Cardiac muscle cell (in vitro differentiated cells and primary cell): ENCODE results near the gene ZRANB3. TPM values are rescaled to one million over a fixed set of nuclear protein-coding genes. Genes with fewer than 3 reads are reported as not detected.

Experiments used
- DNase-seq, 2 donors: peaks; one replicate each; pipeline versions ENCODE4 v3.0.0 to v3.0.0-alpha.2; 2010 to 2017; ENCODE audit warnings: low read depth in 1 of 2, low spot score in 1 of 2
- H3K27ac ChIP-seq: fragments of 200-600 bp; sonication (generic); 2 replicates; pipeline ENCODE4 v1.5.1; 2016
- H3K27me3 ChIP-seq: fragments of 200-600 bp; sonication (generic); 2 replicates; pipeline ENCODE4 v1.6.0; 2016; ENCODE audit warnings: control low read depth
- H3K36me3 ChIP-seq: fragments of 200-600 bp; sonication (generic); 2 replicates; pipeline ENCODE4 v1.5.1; 2016; ENCODE audit warnings: control low read depth
- H3K4me1 ChIP-seq: fragments of 200-600 bp; sonication (generic); 2 replicates; pipeline ENCODE4 v1.8.1; 2017; ENCODE audit warnings: low read depth, mild to moderate bottlenecking, mixed run types
- H3K4me3 ChIP-seq: fragments of 200-600 bp; sonication (generic); 2 replicates; pipeline ENCODE4 v1.5.1; 2016; ENCODE audit warnings: mild to moderate bottlenecking
- H3K9me3 ChIP-seq: fragments of 200-600 bp; sonication (generic); 2 replicates; pipeline ENCODE4 v1.5.1; 2017; ENCODE audit warnings: low read depth, mild to moderate bottlenecking, control low read depth
- CTCF ChIP-seq: IDR thresholded peaks from 2 replicates; pipeline ENCODE4 v1.5.1; 2012; ENCODE audit warnings: low read depth, mild to moderate bottlenecking, low read length
- polyA plus RNA-seq: library from polyadenylated mRNA; unstranded; fragments of >200 nt; fragmentation: Nextera tagmentation; extraction: Ambion mirVana; gene quantifications from 2 replicates; pipeline ENCODE4 v1.2.1, GENCODE V29; 2016
- total RNA-seq: library from RNA; depleted of rRNA; stranded (reverse); fragments of >200 nt; gene quantifications from 2 replicates; pipeline ENCODE4 v1.2.3, GENCODE V29; 2016

Gene ZRANB3
- total and polyA plus RNA-seq, 2 experiments from 2014 or later: 3.9 to 8.8 TPM

- Histone ChIP-seq H3K4me1 (no peaks in the 10 kb centered on the region), H3K36me3 (no peaks in the 10 kb centered on the region), H3K4me3 (no peak overlapping the region), H3K27ac (no peak overlapping the region), H3K9me3 (no peaks in the 10 kb centered on the region), H3K27me3 (no peaks in the 10 kb centered on the region)
- no peak for DNase-seq
- no peak for TF ChIP-seq CTCF
Observed at GRCh38 chr2:135248611-135249010, 282.4 kb downstream of the ZRANB3 start.

GRCh38 chr2:135246711-135247270, 284.2 kb downstream of the ZRANB3 start:
- H3K4me1 ChIP-seq: no peaks in the 10 kb centered on the region
- no peaks in the 10 kb centered on the region for H3K27me3 ChIP-seq
- no peak for DNase-seq
- H3K27ac ChIP-seq: no peak overlapping the region
- no peak overlapping the region for H3K4me3 ChIP-seq
- no peak for TF ChIP-seq CTCF
- H3K9me3 ChIP-seq: no peaks in the 10 kb centered on the region
- no peaks in the 10 kb centered on the region for H3K36me3 ChIP-seq

- peak in 1 of 2 donors; percentile 41 for DNase-seq
- H3K4me1 ChIP-seq: no peaks in the 10 kb centered on the region
- H3K27me3 ChIP-seq: no peaks in the 10 kb centered on the region
- no peaks in the 10 kb centered on the region for H3K36me3 ChIP-seq
- no peak overlapping the region for H3K27ac ChIP-seq
- no peak for TF ChIP-seq CTCF
- no peak overlapping the region for H3K4me3 ChIP-seq
- H3K9me3 ChIP-seq: no peaks in the 10 kb centered on the region
Observed at GRCh38 chr2:135245071-135245470, 285.9 kb downstream of the ZRANB3 start.

- no peak for DNase-seq
- Histone ChIP-seq H3K27me3 (no peaks in the 10 kb centered on the region), H3K4me1 (no peaks in the 10 kb centered on the region), H3K36me3 (no peaks in the 10 kb centered on the region), H3K27ac (no peak overlapping the region), H3K9me3 (no peaks in the 10 kb centered on the region), H3K4me3 (no peak overlapping the region)
- TF ChIP-seq CTCF: no peak
Observed at GRCh38 chr2:135238651-135239050, 292.4 kb downstream of the ZRANB3 start.

- Histone ChIP-seq H3K4me3 (no peak overlapping the region), H3K27ac (no peak overlapping the region), H3K36me3 (no peaks in the 10 kb centered on the region), H3K4me1 (no peaks in the 10 kb centered on the region), H3K27me3 (no peaks in the 10 kb centered on the region), H3K9me3 (no peaks in the 10 kb centered on the region)
- TF ChIP-seq CTCF: no peak
- no peak for DNase-seq
Observed at GRCh38 chr2:135230150-135230549, 300.9 kb downstream of the ZRANB3 start.
